H1 (cell line): ENCODE measurements around the gene ZNF184.

Experiments used
- EZH2 ChIP-seq: fragments of 200-600 bp; sonication (generic); IDR thresholded peaks from 2 replicates; pipeline ENCODE4 v1.7.1; 2012; ENCODE audit warnings: low read depth, mild to moderate bottlenecking, moderate library complexity, low read length, inconsistent platforms; ENCODE audit not compliant: severe bottlenecking
- RAD21 ChIP-seq, 2 experiments: IDR thresholded peaks in 1 of 2; conservative IDR thresholded peaks in 1 of 2; 2 replicates each; pipeline ENCODE4 v1.6.1; 2011; ENCODE audit warnings: low read depth in 2 of 2, low read length in 2 of 2, improper control_type of control experiment in 1 of 2, inconsistent platforms in 1 of 2, mild to moderate bottlenecking in 1 of 2, moderate library complexity in 1 of 2
- RXRA ChIP-seq: IDR thresholded peaks from 2 replicates; pipeline ENCODE4 v1.6.1; 2011; ENCODE audit warnings: low read depth, mild to moderate bottlenecking, low read length, moderate library complexity; ENCODE audit not compliant: insufficient read depth
- SIN3A ChIP-seq, 2 experiments: IDR thresholded peaks in 1 of 2; conservative IDR thresholded peaks in 1 of 2; 2 replicates each; pipeline ENCODE4 v1.6.1; 2011 to 2012; ENCODE audit warnings: low read length in 2 of 2, improper control_type of control experiment in 1 of 2, low read depth in 1 of 2, mild to moderate bottlenecking in 1 of 2
- SIRT6 ChIP-seq: IDR thresholded peaks from one replicate; pipeline ENCODE4 v1.7.1; 2012; ENCODE audit warnings: low read length, inconsistent platforms
- SUZ12 ChIP-seq: fragments of 200-600 bp; sonication (generic); IDR thresholded peaks from 2 replicates; pipeline ENCODE4 v1.6.1; 2012; ENCODE audit warnings: mild to moderate bottlenecking, inconsistent platforms, low read length, moderate library complexity, mixed read lengths
- TBP ChIP-seq: IDR thresholded peaks from 2 replicates; pipeline ENCODE4 v1.6.1; 2011; ENCODE audit warnings: low read depth, low read length, improper control_type of control experiment
- ZNF274 ChIP-seq: IDR thresholded peaks from 2 replicates; pipeline ENCODE4 v1.7.0; 2012; ENCODE audit warnings: low read length, borderline replicate concordance; ENCODE audit errors: extremely low read depth
- TF ChIP-seq, protein P1 (sequence below), 3 experiments: IDR thresholded peaks; 1 replicate in 2 of 3; 2 replicates in 1 of 3; pipeline versions ENCODE4 v1.5.1 to v1.6.1; 2011; ENCODE audit warnings: low read length in 3 of 3, mild to moderate bottlenecking in 3 of 3, inconsistent platforms in 2 of 3, low read depth in 1 of 3, moderate library complexity in 1 of 3; ENCODE audit not compliant: insufficient read depth in 1 of 3; ENCODE audit errors: control extremely low read depth in 1 of 3

DNA sequence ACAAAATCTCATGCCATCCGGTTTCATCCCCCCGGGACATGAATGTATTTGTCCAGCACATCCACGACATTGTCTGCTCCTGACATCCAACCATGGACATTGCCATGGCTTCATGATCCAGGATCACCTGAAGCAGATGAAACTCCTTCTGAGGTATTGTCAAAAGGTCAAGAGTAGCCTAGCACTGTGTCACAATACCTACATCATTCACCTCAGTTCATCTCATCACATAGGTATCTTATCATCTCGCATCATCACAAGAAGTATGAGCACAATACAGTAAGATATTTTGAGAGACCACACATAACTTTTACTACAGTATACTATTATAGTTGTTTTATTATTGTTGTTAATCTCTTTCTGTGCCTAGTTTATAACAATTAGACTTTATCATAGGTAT, 33.5 kb downstream of the ZNF184 start:
- TF ChIP-seq RXRA (no peak), TBP (no peak), EZH2 (no peak), SUZ12 (no peak), SIN3A (conservative IDR thresholded peaks at IDR 0.05 in 1 of 2, IDR thresholded peaks at IDR 0.05 in 1 of 2; ENCODE audit: low read depth in 1 of 2, low read length in 2 of 2) (no peak), ZNF274 (no peak), RAD21 (IDR thresholded peaks at IDR 0.05 in 1 of 2, conservative IDR thresholded peaks at IDR 0.05 in 1 of 2; ENCODE audit: low read depth in 2 of 2, low read length in 2 of 2) (no peak), SIRT6 (no peak)
- TF ChIP-seq, protein P1, sequence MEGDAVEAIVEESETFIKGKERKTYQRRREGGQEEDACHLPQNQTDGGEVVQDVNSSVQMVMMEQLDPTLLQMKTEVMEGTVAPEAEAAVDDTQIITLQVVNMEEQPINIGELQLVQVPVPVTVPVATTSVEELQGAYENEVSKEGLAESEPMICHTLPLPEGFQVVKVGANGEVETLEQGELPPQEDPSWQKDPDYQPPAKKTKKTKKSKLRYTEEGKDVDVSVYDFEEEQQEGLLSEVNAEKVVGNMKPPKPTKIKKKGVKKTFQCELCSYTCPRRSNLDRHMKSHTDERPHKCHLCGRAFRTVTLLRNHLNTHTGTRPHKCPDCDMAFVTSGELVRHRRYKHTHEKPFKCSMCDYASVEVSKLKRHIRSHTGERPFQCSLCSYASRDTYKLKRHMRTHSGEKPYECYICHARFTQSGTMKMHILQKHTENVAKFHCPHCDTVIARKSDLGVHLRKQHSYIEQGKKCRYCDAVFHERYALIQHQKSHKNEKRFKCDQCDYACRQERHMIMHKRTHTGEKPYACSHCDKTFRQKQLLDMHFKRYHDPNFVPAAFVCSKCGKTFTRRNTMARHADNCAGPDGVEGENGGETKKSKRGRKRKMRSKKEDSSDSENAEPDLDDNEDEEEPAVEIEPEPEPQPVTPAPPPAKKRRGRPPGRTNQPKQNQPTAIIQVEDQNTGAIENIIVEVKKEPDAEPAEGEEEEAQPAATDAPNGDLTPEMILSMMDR (IDR thresholded peaks at IDR 0.05; ENCODE audit: control extremely low read depth in 1 of 3, insufficient read depth in 1 of 3, low read depth in 1 of 3, low read length in 3 of 3): no peak
